Testis (tissue), 3 donors: ENCODE measurements around the gene HAAO. TPM values are rescaled to one million over a fixed set of nuclear protein-coding genes. Genes with fewer than 3 reads are reported as not detected.

Experiments used
- DNase-seq: peaks from one replicate; pipeline ENCODE4 v3.0.0-alpha.2; 2019
- H3K27ac ChIP-seq, 2 donors: fragments of 200-600 bp; sonication (generic); one replicate each; pipeline ENCODE4 v1.5.1; 2019
- H3K27me3 ChIP-seq: fragments of 200-600 bp; sonication (generic); one replicate; pipeline ENCODE4 v1.5.1; 2019
- H3K36me3 ChIP-seq: fragments of 200-600 bp; sonication (generic); one replicate; pipeline ENCODE4 v1.5.1; 2017; ENCODE audit warnings: low read depth; ENCODE audit errors: missing control alignments
- H3K4me1 ChIP-seq: fragments of 200-600 bp; sonication (generic); one replicate; pipeline ENCODE4 v1.5.1; 2019
- H3K4me3 ChIP-seq, 2 donors: fragments of 200-600 bp; sonication (generic); one replicate each; pipeline ENCODE4 v1.5.1; 2017 to 2019
- H3K9me3 ChIP-seq: fragments of 200-600 bp; sonication (generic); one replicate; pipeline ENCODE4 v1.5.1; 2017
- CTCF ChIP-seq, 3 experiments: fragments of 450-650 bp in 2 of 3; fragments of 200-600 bp in 1 of 3; sonication (generic) in 1 of 3; IDR thresholded peaks; one replicate each; pipeline ENCODE4 v1.5.1; 2016 to 2019; ENCODE audit warnings: antibody characterized with exemption in 3 of 3, mild to moderate bottlenecking in 2 of 3, moderate library complexity in 1 of 3
- POLR2A ChIP-seq: fragments of 450-650 bp; IDR thresholded peaks from one replicate; pipeline ENCODE4 v1.6.1; 2017; ENCODE audit warnings: antibody characterized with exemption, mild to moderate bottlenecking, moderate library complexity
- WGBS, 2 donors: methylation state at CpG; one replicate each; pipeline ENCODE4 v1.1.5; 2018; 5-methylcytosine and 5-hydroxymethylcytosine counted together
- intact Hi-C: fragments of 100-400 bp; cut with DNase I; formaldehyde crosslinking; loops from one replicate; pipeline ENCODE4 v1.15.1; 2023; ENCODE audit warnings: low total_unique reads
- polyA plus RNA-seq: library from polyadenylated mRNA; stranded (reverse); fragments of 350-450 nt; fragmentation: Illumina TruSeq; extraction: RNeasy Lipid Tissue Mini Kit (QIAGEN cat#74804); gene quantifications from one replicate; pipeline ENCODE4 v1.2.3, GENCODE V29; 2014; ENCODE audit warnings: low read depth, low replicate concordance; ENCODE audit not compliant: insufficient read depth
- total RNA-seq, 2 donors: library from RNA; depleted of rRNA; stranded (reverse); fragments of >200 nt; gene quantifications; one replicate each; pipeline ENCODE4 v1.2.3, GENCODE V29; 2016

The HAAO gene
- total and polyA plus RNA-seq, 3 donors from 2014 or later = 3.2 to 6.0 (median 5.3) TPM

GRCh38 chr2:42795841-42796301, 3.5 kb upstream of the HAAO start:
- no peak overlapping the region for H3K4me3 ChIP-seq
- DNase-seq = no peak
- H3K27ac ChIP-seq = peak overlapping the region in 1 of 2 donors; percentile 77
- no peaks in the 10 kb centered on the region for H3K27me3 ChIP-seq
- H3K4me1 ChIP-seq = peaks cover 7% of the 10 kb centered on the region
- TF ChIP-seq POLR2A (no peak), CTCF (IDR thresholded peaks at IDR 0.05) (no peak)
- intact Hi-C loops = no loop called here
- no peaks in the 10 kb centered on the region for H3K9me3 ChIP-seq
- WGBS, 2 donors = 46 to 76% methylated on average over 3 of the region's 3 CpGs
- H3K36me3 ChIP-seq = no peaks in the 10 kb centered on the region

- DNase-seq = no peak
- Histone ChIP-seq H3K9me3 (no peaks in the 10 kb centered on the region), H3K4me3 (no peak overlapping the region), H3K36me3 (no peaks in the 10 kb centered on the region), H3K4me1 (peaks cover 7% of the 10 kb centered on the region), H3K27ac (peak overlapping the region in 1 of 2 donors; percentile 77), H3K27me3 (no peaks in the 10 kb centered on the region)
- TF ChIP-seq CTCF (IDR thresholded peaks at IDR 0.05) (no peak), POLR2A (no peak)
- intact Hi-C loops = no loop called here
- 89 to 92% methylated on average over 6 of the region's 6 CpGs for WGBS, 2 donors
Observed at GRCh38 chr2:42795275-42795674, 2.9 kb upstream of the HAAO start.

- Histone ChIP-seq H3K27ac (peak overlapping the region; percentile 13 to 90), H3K4me3 (no peak overlapping the region), H3K4me1 (peaks cover 7% of the 10 kb centered on the region), H3K27me3 (no peaks in the 10 kb centered on the region), H3K36me3 (no peaks in the 10 kb centered on the region), H3K9me3 (no peaks in the 10 kb centered on the region)
- DNase-seq = no peak
- intact Hi-C loops = no loop called here
- no peak for TF ChIP-seq POLR2A
- no peak for TF ChIP-seq CTCF (IDR thresholded peaks at IDR 0.05)
- WGBS, 2 donors = 61 to 72% methylated on average over 8 of the region's 8 CpGs
Observed at GRCh38 chr2:42794271-42795046, 2.1 kb upstream of the HAAO start.

GRCh38 chr2:42793334-42794270, 1.2 kb upstream of the HAAO start:
- Histone ChIP-seq H3K4me1 (peaks cover 7% of the 10 kb centered on the region), H3K9me3 (no peaks in the 10 kb centered on the region), H3K27me3 (no peaks in the 10 kb centered on the region), H3K36me3 (no peaks in the 10 kb centered on the region), H3K4me3 (peak overlapping the region; percentile 67 to 75), H3K27ac (peak overlapping the region; percentile 90 to 94)
- intact Hi-C loops = no loop called here
- DNase-seq = peak; percentile 54
- 14 to 24% methylated on average over 21 to 22 of the region's 22 CpGs for WGBS, 2 donors
- TF ChIP-seq POLR2A = no peak
- no peak for TF ChIP-seq CTCF (IDR thresholded peaks at IDR 0.05)
